GM18909 (cell line): ENCODE results near the gene FOCAD.

ENCODE experiments used
- ATAC-seq: cut with Tn5 transposase; IDR thresholded peaks from one replicate; pipeline ENCODE4 v1.9.1; 2021; ENCODE audit warnings: mild to moderate bottlenecking; ENCODE audit not compliant: unreplicated experiment, poor library complexity

The FOCAD gene

DNA sequence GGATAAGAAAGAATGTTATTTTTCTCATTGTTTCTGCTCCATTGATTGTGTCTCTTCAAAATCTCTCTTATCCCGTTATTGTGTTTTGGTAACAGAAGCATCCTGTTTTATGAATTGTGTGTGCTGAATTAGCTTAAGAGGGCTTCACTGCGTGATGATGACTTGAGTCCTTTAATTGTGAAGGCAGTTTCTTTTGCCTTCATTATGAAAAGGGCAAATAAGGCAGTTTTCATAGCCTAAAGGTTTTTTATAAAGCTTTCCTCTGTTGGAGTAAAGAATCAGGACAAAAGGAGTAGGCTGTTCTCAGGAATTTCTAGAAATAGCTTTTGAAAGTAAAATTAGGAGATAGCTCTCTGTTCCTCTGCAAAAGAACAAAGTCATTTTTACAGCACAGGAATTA lies 169.8 kb downstream of the FOCAD start:
- no peak for ATAC-seq

DNA sequence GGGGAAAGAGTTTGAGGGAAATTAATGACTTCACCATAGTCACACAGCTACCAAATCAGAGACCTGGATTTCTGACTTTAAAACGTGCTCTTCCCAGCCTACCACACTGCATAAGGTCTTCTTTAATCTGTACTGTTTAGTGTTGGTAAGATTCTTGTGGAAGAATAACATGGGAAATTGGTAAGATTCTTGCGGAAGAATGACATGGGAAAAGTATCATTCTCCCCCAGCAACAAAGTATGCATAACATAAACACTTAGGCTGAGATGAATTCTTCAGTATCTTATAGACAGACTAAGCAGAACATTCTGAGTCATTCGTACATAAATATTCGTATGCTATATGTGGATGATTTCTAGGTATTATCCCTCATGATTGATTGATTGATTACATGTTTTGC lies 170.4 kb downstream of the FOCAD start:
- no peak for ATAC-seq

DNA sequence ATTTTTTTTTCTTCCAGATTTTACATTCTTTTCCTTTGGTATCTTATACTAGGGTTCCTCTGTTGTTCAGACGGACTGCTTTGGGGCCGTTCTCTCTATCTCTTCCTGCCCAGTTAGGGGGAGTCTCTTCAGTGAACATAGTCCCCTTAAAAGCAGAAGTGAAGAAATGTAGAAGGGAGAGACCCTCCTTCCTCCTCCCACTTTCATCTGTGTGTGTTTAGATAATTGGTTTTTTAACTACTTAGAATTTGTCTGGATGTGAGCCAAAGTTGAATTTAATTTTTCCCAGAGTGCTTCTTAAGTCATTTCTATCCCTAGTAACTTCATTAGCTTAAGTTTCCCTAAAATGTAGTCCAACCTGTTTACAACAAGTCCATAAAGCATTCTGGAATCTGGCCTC lies 179.9 kb downstream of the FOCAD start:
- ATAC-seq: no peak

DNA sequence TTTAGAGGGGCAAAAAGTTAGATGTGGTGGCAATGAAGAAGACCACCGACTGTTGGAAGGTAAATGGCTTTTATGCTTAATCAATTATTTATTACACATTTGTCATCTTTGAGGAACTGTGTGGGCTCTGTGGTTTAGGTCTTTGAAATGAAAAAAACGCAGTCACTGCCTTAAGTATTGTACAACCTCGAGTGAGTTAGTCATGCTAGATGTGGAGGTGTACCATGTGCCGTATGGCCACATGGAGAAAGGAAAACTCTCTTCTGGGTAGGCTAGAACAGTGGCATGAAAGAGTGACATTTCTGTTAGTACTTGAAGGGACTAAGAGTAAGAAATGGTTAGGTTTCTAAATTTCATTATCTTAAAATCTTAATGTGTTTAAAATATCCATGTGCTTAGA lies 181.3 kb downstream of the FOCAD start:
- ATAC-seq: no peak

DNA sequence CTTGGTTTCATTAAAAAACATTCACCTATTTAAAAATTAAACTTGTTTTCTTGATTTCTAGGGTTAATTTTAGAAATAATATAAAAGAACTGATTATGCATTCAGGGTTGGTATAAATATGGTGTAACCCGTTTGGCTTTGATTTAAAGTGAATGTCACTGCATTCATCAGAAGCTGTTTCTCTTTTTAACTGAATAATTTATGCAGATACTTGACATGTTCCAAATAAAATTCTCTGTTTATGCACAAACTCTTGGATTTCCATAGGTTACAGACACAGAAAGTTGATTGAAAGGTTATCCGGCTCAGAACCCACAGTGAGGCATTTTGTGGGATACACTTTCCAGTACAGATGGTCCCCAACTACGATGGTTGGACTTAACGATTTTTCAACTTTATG lies 186.1 kb downstream of the FOCAD start:
- no peak for ATAC-seq

- ATAC-seq: no peak
These were observed 188.4 kb downstream of the FOCAD start for GRCh38 chr9:20872340-20872977.

DNA sequence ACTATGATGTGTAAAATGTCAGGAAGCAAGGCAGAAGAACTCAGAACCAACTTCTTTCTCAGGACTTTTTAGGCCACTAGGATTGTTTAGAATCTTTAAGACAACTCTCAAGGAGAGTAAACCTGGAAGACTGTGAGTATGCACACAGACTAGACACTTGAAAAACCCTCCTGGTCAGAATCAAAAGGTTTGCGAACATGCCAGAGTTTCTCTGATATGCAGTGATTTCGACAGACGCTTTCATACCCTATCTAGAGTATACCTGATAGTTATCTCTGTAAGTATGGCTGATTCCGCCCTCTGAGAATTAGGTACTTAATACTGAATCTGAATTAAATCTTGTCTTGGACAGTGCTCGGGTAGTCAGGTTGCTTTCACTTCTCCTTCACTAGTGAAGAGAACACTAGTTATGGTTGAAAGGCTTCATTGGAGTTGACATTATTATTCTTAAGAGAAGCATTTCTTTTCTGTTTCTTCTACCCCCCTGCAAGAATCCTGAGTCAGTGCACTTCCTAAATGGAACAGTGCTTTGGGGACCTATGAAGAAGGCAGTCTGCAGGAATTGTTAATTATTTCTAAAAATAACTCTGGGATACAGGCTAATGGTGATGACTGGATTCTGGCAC lies 189.3 kb downstream of the FOCAD start:
- no peak for ATAC-seq

GRCh38 chr9:20880271-20880670 lies 196.2 kb downstream of the FOCAD start:
- no peak for ATAC-seq

DNA sequence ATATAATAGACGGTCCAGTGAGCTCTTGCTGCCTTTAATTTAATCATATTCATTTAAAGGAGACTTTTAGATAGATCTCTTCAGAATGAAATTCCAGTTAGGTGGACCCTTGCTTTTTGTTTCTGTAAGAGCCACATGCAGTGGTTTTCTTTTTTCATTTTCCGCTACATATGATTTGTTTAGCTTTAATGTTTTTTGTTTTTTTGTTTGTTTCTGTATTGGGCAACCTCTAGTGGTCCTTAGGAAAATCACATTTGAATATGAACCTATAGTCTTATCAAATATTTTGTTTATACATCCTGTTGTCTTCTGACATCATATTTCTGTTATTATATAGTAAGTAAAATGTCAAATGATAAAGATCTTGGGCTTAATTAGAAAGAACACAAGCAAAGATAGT lies 196.6 kb downstream of the FOCAD start:
- ATAC-seq: no peak

- no peak for ATAC-seq
These were observed 201.0 kb downstream of the FOCAD start for GRCh38 chr9:20884985-20885593.

DNA sequence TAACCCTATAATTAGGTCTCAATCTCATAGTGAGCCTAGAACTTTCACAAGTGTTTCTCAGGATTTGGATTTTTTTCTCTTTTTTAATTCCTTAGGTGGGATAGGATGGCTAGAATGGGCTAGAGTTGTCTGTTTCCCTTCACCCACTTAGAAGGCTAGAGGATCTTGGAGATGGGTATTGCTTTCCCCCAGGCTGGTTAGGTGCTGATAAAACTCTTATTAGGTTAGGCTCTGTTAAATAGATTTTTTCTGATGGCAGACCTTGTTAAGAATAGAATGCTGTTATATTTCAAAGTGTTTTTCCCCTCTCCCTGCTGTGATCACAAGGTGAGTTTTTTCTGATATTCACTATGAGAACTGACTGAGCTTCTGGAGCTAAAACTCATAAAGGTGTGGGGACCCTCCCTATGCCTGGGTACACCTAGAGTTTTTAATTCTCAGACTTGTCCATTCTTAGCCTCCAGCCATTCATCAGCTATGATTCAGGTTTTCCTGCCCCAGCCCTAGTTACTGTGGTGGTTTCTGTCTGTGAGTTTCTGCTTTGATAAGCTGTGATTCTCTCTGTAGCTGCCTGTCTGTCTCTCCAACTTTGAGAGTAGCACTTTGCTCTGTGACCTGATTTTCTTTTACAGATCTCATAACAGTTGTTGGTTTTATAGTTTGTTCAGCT lies 215.0 kb downstream of the FOCAD start:
- no peak for ATAC-seq

DNA sequence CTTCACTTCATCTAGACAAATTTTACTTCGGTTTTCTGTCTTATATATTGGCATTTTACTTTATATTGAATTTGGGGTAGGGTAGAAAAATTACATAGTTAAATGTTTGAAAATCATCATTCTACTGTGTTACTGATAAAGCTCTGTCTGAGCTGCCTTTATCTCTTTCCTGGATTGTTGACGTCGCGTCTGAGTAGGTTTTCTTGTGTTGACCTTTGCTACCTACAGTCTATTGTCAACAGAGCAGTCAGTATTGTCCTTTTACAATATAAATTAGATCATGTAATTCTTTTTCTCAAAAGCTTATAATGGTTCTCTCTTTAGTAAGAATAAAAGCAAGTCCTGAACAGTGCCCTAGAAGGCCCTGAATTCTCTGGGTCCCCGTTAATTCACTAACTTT lies 219.2 kb downstream of the FOCAD start:
- ATAC-seq: no peak

DNA sequence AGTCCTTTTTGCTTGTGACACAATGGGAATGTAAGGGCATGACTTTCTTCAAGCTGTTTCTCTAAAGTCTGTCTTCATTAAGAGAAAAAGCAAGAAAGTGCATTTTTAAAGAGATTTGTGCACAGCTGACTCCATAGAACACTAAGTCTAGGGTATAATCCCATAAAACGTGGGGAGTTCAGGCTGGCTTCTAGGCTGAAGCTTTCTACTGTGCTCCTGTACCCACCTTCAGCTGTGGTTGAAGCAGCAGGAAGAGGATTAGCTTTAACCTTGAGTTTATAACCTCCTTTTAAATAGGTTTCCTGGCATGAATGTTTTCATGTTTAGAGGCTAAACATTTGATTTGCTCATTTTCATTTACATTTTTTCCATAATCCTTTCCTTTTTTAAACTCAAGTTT lies 220.9 kb downstream of the FOCAD start:
- no peak for ATAC-seq

GRCh38 chr9:20906326-20906725 lies 222.3 kb downstream of the FOCAD start:
- ATAC-seq: no peak

DNA sequence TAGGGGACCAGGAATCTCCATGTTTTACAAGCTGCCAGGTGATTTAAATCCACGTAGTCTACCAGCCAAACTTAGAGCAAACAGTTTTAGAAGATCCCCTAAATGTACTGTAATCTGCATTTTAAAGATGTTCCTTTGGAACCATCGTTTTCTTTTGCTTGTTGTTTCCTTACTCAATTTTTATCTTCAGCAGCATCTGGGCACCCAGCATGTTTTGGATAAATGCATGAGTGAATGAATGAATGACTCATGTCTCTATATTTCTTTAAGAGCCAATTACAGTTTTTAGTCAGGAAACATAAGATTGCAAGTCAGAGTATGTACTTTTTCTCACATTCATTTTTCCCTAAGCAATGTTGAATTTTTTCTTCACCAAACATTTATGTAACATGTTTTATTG lies 224.4 kb downstream of the FOCAD start:
- ATAC-seq: no peak

- ATAC-seq: no peak
These were observed 230.5 kb downstream of the FOCAD start for GRCh38 chr9:20914556-20914955.

DNA sequence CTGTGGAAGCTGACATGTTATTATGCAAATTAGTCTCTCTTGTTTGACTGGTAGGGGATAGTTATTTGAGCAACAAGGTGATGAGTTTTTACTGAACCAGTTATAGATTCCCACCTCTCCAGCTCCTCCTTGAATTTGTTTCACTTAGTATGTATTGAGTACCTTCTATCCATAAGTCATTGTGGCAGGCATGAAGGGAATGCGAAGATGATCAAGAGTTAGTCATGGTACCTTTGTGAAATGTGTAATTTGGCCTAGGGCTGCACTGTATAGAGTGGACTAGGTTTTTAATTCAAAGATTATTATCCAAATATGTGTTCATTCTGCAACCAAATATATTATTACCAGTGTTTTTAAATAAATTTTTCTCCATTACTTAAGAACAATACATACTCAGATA lies 237.3 kb downstream of the FOCAD start:
- no peak for ATAC-seq

GRCh38 chr9:20925256-20926045 lies 241.4 kb downstream of the FOCAD start:
- no peak for ATAC-seq

DNA sequence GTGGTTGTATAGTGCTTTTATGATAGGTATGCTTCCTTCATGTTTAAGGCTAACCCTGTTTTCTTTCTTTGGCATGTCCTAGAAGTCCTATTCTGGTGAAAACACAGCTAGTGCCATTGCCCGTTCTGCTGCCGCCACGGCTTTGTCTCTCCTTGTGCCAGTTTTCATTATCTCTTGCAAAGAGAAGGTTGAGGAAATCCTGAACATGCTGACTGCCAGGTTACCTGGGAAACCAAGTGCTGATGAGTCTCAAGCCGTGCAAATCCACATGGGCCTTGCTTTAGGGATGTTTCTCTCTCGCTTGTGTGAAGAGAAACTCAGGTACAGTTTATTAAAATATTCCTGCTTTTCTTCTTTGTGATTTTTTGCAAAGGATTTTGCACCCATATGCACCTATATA lies 245.2 kb downstream of the FOCAD start:
- no peak for ATAC-seq

DNA sequence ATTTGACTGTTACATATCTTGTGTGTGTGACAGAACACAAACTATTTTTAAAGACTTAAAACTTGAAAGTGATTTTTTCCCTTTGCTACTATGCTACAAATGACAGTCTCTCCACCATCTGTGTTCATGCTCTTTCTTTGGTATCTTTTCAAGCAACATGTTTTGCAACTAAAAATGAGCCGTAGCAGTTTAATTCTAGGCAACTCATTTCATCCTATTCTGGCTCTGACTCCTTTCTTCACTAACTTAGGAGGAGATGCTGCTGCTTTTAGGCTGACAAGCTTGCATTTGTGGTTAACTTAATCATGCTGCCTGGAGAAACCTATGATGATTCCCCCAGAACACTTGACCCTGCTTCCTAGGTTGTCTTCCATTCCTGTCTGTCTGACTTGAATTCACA lies 246.8 kb downstream of the FOCAD start:
- no peak for ATAC-seq
